D341Med (cell line): ENCODE measurements around the gene PRPF4.
"Not testable (repeated sequence)": the region's sequence is repeated elsewhere in the genome, so short reads cannot be mapped to it uniquely, and the experiment has no call there.

ENCODE experiments used
- DNase-seq: peaks from one replicate; pipeline ENCODE4 v3.0.0; 2012; ENCODE audit warnings: low spot score

The PRPF4 gene

DNA sequence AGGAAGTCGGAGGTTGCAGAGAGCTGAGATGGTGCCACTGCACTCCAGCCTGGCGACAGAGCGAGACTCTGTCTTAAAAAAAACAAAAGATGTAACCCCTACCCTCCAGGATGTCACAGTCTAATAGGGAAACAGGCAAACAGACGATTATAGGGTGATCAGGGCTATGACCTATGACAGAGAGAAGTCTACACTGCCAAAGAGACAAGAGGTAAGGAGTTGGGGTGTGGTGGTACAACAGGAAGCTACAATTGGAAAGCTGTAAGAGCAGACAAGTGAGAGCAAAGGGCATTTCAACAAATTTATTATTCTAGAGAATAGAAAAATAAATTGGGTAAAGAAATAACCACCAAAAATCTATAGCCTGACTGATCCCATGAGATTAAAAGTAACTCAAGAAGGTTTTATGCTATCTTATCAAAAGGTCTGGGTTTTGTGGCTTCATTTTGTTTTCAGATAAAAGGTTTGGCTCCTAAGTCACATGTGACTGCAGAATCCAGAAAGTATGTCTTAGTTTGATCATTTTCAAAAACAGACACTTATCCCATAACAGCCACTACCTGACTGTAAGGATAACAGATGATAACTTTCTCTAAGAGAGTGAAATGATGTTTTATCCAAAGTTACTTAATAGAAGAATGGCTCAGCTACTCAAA is 7.4 kb upstream of the PRPF4 start:
- no peak for DNase-seq

DNA sequence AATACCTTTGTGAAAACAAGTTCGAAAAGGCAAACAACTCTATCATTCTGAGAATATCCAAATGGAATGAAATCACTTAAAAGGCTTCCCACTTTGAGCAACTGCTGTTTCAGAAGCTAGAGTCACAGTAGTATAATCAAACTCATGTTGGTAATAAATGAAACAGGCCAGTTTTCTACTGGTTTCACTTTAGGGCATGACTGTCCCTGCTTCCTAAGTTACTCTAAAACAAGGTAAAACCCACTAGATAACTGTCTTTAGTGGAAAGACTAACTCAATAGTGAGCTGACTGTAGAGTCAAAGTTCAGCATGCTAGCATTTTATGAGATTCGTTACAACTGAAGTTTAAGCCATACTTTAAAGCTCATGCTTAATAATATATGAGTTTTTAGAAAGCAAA is 6.1 kb upstream of the PRPF4 start:
- DNase-seq = no peak

DNA sequence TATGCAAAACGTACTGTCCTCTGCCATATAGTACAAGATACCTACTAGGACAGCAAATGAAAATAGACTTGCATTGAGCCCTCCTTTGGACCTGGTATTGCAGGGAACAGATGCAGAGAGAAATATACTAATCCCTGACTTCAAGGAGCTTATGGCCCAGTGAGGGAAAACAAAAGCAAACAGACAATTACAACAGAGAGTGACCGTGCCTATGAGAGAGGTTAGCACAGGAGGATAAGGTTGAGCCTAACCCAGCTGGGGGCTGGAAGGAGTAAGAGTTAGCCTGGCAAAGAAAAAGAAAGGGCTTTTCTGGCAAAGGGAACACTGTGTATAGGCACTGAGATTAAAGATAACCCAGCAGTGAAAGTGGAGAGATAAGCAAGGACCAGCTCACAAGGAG is 5.6 kb upstream of the PRPF4 start:
- DNase-seq = peak; percentile 39

DNA sequence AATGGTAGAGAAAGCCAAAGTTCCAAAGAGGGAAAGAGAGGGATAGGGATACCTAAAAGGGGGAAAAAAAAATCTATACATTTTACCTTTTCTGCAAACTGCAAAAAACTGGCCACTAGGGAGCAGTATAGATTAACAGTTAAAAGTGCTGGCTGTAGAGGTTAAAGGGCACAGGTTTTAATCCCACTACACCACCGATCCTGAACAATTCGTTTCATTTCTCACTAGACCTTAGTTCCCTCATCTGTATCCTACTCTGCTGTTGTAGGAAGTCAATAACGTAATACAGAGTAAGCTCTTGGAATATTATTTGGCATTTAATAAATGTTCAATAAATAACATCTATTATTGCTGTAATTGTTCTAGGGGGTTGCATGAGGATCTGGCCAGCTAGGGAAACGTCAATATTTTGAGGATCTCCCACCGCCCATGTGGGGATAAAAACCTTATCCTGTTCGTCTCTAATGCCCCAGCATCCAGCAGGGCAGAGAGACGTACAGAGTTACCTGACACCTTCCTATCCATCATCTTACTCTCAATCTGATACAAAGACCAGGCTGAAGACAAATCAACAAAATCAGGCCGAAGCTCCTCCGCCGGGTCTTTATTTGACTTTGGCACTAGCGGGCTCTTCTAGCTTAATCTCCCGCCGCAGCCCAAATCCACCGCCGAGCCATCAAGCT is 843 bp upstream of the PRPF4 start:
- peak; percentile 50 for DNase-seq

DNA sequence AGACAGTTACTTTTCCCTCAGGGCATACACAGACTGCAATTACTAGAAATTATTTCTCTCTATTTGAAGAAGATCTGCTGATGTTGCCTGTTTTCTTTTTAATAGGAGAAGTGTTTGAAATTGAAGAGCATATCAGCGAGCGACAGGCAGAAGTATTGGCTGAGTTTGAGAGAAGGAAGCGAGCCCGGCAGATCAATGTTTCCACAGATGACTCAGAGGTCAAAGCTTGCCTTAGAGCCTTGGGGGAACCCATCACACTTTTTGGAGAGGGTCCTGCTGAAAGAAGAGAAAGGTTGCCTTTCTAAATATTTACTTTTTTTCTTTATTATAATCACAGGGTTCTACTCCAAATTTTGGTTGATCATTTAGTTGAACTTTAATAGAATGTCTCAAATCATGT is 3.4 kb downstream of the PRPF4 start:
- DNase-seq = no peak

DNA sequence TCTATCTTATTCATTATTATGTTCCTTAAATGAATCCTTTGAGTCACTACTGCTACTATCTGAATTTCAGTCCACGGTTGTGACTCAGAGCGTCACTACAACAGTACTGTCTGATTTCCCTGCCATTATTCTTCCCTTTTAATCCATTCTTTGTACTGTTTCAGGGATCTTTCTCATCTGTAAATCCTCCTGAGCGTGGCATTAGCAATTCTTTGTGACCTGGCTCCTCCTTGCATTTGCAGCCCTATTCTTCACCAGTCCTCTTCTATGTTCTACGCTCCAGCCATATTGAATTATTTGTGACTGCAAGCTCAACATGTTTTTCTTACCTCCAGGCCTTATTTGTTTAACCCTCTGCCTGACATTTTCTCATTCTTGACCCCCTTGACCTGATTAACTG is 5.9 kb downstream of the PRPF4 start:
- DNase-seq = no peak

DNA sequence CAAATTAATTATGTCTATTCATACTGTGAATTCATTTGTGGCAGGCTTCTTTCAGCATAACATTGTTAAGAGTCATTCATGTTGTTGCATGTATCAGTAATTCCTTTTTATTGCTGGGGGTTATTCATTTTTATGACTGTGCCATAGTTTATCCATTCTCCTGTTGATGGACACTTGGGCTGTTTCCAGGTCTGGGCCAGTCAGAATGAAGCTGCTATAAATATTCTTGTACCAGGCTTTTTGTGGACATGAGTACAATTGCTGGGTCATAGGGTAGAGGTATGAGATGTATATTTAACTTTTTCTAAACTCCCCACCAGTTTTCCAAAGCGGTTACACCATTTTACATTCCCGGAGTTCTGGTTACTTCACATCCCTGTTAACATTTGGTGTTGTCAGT is 13.6 kb downstream of the PRPF4 start:
- no peak for DNase-seq

DNA sequence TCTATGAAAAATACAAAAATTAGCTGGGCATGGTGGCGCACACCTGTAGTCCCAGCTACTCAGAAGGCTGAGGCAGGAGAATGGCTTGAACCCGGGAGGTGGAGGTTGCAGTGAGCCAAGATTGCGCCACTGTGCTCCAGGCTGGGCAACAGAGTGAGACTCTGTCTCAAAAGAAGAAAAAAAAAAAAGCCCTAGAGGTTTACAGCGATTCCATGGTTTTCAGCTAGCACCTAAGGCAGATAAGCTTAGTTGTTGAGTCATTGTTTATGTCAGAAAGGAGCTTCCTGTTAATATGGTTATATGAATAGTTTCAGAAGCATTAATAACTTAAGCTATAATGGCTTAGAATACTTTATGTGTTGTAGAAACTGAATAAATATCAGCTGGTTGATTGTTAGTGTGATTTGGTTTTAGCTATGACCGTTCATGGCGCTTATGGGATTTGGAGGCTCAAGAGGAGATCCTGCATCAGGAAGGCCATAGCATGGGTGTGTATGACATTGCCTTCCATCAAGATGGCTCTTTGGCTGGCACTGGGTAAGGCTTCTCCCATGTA is 14.7 kb downstream of the PRPF4 start:
- no peak for DNase-seq

DNA sequence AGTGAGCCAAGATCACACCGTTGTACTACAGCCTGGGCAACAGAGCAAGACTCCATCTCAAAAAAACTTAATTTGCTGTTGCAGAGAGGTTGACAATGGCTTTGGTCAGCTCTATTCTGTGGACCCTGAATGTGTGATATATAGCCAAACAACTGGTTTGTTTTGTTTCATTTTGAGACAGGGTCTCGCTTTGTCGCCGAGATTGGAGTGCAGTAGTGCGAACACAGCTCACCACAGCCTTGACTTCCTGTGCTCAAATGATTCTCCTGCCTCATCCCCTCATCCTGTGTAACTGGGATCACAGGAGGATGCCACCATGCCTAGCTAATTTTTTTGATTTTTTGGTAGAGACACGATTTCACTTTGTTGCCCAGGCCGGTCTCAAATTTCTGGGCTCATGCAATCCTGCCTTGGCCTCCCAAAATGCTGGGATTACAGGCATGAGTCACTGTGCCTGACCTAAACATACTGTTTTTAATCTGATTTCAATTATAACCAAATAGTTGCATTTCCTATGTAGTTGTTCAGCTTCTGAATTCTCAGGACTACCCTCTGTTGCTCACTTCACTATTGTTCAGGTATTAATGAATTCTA is 17.9 kb downstream of the PRPF4 start:
- DNase-seq = no peak

DNA sequence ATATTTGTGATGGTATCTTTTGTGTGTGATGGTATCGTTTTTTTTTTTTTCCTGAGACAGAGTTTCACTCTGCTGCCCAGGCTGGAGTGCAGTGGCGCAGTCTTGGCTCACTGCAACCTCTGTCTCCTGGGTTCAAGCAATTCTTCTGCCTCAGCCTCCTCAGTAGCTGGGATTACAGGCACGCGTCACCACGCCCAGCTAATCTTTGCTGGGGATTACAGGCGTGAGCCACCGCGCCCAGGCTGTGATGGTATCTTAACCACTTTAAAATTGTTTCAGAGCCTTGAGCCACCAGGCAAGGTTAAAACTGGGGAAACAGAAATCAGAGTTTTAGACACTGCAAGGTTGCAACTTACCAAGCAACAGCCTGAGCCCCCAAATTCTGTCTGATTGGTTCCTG is 20.8 kb downstream of the PRPF4 start:
- DNase-seq = not testable (repeated sequence)

DNA sequence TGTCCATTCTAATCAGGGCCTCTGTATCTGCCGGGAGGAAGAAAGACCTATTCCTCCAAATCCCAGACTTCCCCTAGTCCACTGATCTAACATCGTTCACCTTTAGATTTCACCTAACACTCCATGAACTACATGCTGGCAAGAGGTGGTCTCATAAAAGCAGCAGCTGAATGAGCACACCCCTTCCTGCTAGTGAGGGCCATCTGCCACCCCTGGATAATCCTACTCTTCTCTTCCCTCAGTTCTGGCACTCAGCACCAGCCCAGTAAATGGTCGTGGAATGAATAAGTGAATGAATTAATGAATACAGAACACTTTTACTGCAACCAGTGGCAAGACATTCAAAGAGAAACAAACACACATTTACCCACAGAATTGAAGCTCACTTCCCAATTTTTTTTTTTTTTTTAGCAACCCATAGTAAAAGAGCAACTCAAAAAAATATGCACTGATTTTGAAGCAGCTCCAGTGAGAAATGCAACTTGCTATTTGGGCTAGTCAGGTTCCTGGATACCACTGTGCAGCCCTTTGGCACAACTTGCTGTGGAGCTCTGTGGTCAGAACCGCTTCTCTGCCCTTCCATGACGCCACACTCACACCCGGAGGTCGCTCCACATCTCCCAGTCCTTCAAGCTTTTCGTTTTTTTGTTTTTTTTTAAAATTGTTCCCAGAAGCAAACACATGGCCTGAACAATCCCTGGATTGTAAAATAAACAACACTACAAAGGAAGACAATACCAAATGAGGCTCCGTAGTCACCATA is 21.5 kb downstream of the PRPF4 start:
- DNase-seq = peak; percentile 66

DNA sequence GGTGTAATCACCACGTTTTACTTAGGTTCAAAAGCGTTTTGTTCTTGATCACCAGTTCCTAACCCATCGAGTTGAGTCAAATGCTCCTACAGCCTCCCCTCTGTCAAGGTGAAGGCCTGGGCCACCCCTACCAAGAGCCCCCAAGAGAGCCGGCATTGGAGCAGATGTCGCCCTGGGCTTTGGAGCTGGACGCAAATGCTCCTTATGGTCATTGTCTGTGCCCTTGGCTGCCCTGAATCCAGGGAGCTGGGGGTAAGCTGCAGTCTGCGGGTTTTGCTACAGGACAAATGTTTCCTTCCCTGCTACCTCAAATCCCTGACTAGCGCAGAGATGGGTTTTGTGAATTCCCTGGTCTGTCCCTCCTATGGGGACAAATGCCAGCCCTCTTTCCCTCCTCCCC is 22.9 kb downstream of the PRPF4 start:
- DNase-seq = no peak

DNA sequence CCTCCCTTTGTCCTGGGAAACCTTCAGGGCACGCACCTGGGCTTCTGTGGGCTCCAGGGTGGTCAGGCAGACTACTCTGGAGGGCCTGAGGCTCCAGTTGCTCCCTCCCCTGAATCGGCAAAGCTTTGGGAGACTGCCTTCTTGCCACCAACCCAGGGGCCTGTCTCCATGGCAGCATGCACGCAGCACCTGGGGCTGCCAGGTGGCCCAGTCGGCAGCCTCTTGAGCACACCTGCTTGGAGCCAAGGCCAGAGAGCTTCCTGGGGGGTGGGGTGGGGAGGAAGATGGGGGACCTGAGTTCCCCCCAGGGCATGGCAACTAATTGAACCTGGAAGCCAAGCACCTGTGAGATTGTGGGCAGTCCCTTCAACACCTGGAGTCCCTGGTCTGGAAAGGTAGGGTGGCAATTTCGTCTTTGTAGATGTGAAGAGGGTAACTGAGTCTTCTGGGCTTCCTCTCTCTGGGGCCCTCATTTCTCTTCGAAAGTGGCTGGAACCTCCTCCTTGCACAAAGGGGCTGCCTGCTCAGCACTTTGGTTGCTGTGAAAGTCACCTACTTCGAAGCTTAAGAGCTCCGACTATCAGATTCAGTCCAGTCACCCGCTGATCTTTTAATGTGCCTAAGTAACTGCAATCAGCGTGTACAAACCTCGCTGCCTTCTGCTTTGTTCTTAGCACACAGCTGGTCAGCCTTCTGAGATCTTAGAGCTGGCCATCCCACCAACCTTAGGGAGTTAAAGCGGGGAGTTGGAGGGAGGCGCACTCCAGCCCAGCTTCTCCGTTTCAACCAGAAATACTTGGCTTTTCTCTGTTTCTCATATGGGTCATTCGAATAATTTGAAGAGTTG is 23.7 kb downstream of the PRPF4 start:
- DNase-seq = no peak

DNA sequence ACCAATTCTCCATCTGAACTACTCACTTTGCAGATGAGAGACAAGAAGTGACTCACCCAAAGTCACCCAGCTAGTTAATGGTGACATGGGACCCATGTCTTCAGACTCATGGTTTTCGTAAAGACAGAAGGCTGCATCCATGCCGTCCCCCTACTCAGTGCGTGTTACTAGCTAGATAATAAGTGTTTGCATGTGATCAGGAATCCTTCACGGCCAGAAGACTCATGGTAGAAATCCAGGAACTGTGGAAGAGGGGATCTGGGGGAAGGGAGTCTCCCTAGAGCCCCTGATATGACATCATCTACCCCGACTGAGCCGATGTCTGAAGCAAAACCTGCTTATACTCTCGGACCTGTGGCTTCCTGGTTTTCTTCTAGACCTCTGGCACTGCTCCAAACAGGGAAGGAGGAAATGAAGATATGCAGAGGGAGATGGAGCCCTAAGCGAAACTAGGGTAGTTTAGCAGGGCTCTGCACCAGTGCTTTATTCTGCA is 24.4 kb downstream of the PRPF4 start:
- DNase-seq = no peak

DNA sequence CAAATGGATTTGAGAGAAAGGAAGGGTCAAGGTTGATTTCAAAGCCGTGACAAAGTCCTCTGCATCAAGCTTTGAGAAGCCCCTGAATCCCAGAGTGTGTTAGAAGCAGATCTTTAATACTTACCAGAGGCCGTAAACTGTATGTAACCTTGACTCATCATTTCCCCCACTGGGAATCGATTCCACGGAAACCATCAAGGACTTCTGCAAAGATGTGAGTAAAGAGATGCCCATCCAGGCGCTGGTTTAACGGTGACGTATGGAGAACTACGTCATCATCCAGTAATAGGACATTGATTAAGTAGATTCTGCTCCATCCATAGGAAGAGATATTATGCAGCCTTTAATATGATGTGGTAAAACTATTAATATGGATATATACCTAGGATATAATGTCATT is 26.1 kb downstream of the PRPF4 start:
- no peak for DNase-seq

DNA sequence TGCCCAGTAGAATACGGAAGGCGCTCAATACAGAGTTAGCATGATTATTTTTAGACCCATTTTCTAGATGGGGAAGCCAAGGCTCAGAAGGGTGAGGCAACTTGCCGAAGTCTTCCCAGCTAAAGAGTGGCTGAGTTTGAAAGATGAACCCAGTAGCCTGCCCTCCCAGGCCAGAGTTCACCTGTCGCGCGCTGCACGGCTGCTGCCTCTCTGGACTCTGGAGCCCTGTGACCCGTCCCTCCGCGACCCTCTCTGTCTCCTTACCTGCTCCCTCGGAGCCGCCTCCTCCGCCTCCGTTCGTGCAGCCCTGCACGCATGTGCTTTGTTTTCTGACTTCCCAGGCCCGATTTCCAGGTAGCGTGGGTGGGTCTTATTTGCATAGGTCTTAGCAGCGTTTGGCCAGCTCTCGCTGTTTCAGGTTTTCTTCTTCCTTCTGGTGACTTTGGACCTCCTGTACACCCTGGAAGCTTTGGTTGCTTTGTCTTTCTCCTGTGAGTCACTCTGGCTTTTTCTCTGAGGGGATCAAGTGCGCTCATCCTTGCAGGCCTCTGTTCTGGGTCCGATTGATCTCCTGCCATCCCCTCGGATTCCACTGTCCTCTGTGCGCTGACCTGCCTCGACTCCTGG is 27.4 kb downstream of the PRPF4 start, which contains the start of gene RNF183:
TSS of gene RNF183 (minus strand) at position 585 of the 627 bp plus-strand sequence. CDS start 5,192 bp downstream, outside the sequence.
- no peak for DNase-seq

DNA sequence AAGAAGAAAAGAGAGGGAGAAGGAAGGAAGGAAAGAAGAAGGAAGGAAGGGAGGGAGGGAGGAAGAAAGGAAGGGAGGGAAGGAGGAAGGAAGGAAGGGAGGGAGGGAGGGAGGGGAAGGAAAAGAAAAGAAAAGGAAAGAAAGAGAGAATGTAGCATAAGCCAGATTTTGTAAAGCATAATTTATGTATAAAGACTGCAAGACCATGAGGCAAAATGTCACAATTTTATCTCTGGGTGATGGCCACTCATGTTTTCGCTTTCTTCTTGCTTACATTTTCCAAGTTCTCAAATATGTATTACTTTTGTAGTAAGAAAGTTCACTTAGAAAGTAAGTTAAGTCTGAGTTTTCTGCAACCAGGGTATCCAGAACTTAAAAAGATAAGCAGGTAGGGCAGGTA is 31.1 kb downstream of the PRPF4 start:
- no peak for DNase-seq

DNA sequence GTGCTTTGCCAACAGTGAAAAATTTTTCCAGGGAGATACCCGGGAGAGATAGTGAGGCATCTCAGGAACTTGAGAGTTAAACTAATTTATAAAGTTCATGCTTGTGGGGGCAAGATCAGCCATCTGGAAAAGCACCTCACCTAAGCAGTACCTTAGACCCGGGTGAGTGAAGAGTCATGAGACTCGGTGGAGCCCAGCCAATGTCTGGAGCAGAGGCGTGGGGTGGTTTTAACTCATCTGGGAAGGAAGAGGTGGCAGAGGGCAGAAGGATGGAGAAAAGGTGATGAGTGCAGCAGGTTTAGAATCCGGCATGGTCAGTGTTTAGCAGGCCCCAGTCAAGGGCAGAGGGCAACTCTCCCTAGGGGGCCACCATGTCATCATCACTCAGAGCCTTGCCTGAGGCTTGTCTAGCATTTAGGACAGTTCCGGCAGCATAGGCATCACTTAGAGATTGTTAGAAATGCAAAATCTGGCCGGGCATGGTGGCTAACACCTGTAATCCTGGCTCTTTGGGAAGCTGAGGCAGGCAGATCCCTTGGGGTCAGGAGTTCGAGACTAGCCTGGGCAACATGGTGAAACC is 32.0 kb downstream of the PRPF4 start:
- DNase-seq = no peak

DNA sequence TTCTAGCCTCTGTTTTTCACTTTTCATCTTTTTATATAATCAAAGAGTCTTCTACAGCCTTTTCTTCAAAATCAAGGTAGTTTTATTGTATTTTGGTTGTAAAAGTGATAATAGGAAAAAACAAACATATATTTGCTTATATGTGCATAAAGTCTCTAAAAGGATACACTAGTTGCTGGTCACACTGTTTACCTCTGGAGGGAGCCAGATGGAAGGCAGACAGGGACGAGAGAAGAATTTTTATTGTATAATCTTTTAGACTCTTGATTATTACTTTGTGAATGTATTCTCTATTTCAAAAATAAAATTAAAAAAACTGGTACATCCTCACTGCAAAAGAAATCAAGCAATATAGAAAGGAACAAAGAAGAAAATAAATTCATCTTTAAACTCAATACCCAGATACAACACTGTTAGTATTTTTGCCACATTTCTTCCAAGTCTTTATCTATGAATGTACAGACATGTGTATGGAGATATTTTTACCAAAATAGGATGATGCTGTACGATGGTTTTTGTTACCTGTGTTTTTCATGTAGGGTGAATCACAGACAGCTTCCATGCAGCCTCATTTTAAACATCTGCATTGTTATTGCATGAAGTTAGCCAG is 33.9 kb downstream of the PRPF4 start:
- DNase-seq = peak; percentile 61

DNA sequence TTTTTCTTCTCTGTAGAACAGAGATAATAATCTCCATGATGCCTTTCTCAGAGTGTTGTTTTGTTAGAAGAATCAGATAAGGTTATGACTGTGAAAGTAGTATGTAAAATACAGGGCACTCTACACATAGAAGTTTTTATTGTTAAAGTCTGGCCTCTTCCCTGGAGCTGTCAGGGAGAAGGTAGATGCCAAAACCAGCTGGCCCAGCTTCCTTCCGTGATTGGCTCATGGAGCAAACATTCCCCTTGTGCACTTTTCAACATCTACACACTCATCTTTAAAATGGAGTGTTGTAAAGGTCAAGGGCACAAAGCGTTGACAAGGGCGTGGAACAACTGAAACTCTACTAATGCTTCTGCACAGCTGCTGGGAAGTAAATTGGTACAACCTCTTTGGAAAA is 35.1 kb downstream of the PRPF4 start:
- no peak for DNase-seq
